Upper lobe of left lung (tissue), 6 donors: Measurements from ENCODE around the gene PSPN. TPM values are rescaled to one million over a fixed set of nuclear protein-coding genes. Genes with fewer than 3 reads are reported as not detected.
A peak's percentile ranks its signal among the peaks of the same experiment; 100 is the strongest.

ENCODE experiments used
- ATAC-seq, 2 donors: fragments of 200-7000 bp; cut with Tn5 transposase; one replicate each; pipeline ENCODE4 v1.9.1; 2022; ENCODE audit warnings: mild to moderate bottlenecking in 2 of 2, moderate library complexity in 2 of 2; ENCODE audit not compliant: low FRiP score in 2 of 2
- DNase-seq, 2 donors: peaks; one replicate each; pipeline ENCODE4 v3.0.0-alpha.2; 2019 to 2020
- H3K27ac ChIP-seq, 4 donors: fragments of 200-600 bp; sonication (generic); one replicate each; pipeline ENCODE4 v1.5.1; 2016 to 2019
- H3K27me3 ChIP-seq, 4 donors: fragments of 200-600 bp; sonication (generic); one replicate each; pipeline ENCODE4 v1.5.1; 2017 to 2019
- H3K36me3 ChIP-seq, 4 donors: fragments of 200-600 bp; sonication (generic); one replicate each; pipeline ENCODE4 v1.5.1; 2016 to 2019
- H3K4me1 ChIP-seq, 4 donors: fragments of 200-600 bp; sonication (generic); one replicate each; pipeline ENCODE4 v1.5.1; 2018 to 2019
- H3K4me3 ChIP-seq, 4 donors: fragments of 200-600 bp; sonication (generic); one replicate each; pipeline ENCODE4 v1.5.1; 2017 to 2019; ENCODE audit warnings: mild to moderate bottlenecking in 2 of 4, moderate library complexity in 1 of 4
- H3K9me3 ChIP-seq, 4 donors: fragments of 200-600 bp; sonication (generic); one replicate each; pipeline ENCODE4 v1.5.1; 2018 to 2019
- EP300 ChIP-seq, 4 donors: sonication (generic); formaldehyde crosslinking; IDR thresholded peaks; one replicate each; pipeline ENCODE4 v1.5.1; 2017; ENCODE audit warnings: antibody characterized with exemption in 4 of 4, control low read depth in 2 of 4
- POLR2A ChIP-seq, 4 donors: fragments of 450-650 bp; IDR thresholded peaks; one replicate each; pipeline ENCODE4 v1.5.1; 2016 to 2017; ENCODE audit warnings: antibody characterized with exemption in 4 of 4, mild to moderate bottlenecking in 2 of 4
- POLR2AphosphoS5 ChIP-seq, 2 donors: sonication (generic); formaldehyde crosslinking; IDR thresholded peaks; one replicate each; pipeline ENCODE4 v1.5.1; 2017; ENCODE audit warnings: antibody characterized with exemption in 2 of 2
- WGBS, 2 donors: methylation state at CpG; one replicate each; pipeline ENCODE4 v1.1.5; 2017 to 2018; 5-methylcytosine and 5-hydroxymethylcytosine counted together
- total RNA-seq, 6 donors: library from RNA; depleted of rRNA in 4 of 6; stranded (reverse); fragments of >200 nt in 4 of 6; gene quantifications; one replicate each; pipeline versions ENCODE4 v1.1.0 to v1.2.1, GENCODE V29; 2016 to 2021
- TF ChIP-seq, protein P1 (sequence below), 6 experiments: fragments of 450-650 bp in 4 of 6; fragments of 200-600 bp in 2 of 6; sonication (generic) in 2 of 6; IDR thresholded peaks; one replicate each; pipeline ENCODE4 v1.5.1; 2016 to 2019; ENCODE audit warnings: antibody characterized with exemption in 6 of 6
- donor health status: DM: no; HTN: no; CAD: no; lungs with moderate emphysema.
- donor health status: DM: no; HTN: yes; CAD: no; lungs with severe emphysema.

PSPN gene
- total RNA-seq, 6 donors from 2014 or later = 1.00 to 2.6 (median 1.5) TPM

DNA sequence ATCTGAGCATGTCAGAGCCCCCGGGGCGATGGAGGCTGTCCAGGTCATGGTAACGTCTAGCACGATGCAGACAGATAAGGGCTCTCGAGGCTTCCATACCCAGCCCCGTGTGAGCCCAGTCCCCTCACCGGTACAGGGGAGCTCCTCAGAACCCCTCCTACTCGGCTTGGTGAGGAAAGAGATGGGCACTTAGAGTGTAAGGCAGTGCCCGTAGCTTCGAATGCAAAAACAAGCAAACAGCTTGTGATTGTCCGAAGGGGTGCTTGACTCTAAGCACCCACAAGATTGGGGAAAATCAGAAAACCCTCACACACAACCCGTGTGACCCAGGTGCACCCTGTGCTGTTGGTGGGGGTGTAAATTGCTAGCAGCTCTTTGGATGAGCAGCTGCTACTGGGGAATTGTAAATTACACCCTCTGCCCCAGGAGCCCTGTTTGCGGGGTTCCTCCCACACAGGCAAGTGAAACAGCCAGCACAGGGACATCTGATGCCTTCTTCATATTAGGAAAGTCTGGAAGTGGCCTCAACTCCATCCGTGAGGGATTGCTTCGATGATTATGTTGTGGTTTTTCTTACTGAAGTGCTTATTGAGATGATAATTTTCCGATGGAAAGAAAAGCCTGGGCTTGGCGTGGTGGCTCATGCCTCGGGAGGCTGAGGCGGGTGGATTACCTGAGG is 918 bp upstream of the PSPN start:
- peaks cover 23 to 50% (median 40%) of the 10 kb centered on the region in 4 donors for H3K36me3 ChIP-seq
- H3K4me3 ChIP-seq = no peak overlapping the region
- DNase-seq = no peak
- TF ChIP-seq EP300 (IDR thresholded peaks at IDR 0.05) (no peak), POLR2AphosphoS5 (IDR thresholded peaks at IDR 0.05) (no peak), POLR2A (IDR thresholded peaks at IDR 0.05) (no peak)
- TF ChIP-seq, protein P1, sequence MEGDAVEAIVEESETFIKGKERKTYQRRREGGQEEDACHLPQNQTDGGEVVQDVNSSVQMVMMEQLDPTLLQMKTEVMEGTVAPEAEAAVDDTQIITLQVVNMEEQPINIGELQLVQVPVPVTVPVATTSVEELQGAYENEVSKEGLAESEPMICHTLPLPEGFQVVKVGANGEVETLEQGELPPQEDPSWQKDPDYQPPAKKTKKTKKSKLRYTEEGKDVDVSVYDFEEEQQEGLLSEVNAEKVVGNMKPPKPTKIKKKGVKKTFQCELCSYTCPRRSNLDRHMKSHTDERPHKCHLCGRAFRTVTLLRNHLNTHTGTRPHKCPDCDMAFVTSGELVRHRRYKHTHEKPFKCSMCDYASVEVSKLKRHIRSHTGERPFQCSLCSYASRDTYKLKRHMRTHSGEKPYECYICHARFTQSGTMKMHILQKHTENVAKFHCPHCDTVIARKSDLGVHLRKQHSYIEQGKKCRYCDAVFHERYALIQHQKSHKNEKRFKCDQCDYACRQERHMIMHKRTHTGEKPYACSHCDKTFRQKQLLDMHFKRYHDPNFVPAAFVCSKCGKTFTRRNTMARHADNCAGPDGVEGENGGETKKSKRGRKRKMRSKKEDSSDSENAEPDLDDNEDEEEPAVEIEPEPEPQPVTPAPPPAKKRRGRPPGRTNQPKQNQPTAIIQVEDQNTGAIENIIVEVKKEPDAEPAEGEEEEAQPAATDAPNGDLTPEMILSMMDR (IDR thresholded peaks at IDR 0.05) = no peak
- H3K4me1 ChIP-seq = peaks cover 9 to 27% (median 12%) of the 10 kb centered on the region in 4 donors
- WGBS, 2 donors = 81% methylated on average over 17 to 19 of the region's 19 CpGs
- ATAC-seq = no peak
- no peak overlapping the region for H3K27ac ChIP-seq
- H3K9me3 ChIP-seq = no peaks in the 10 kb centered on the region
- H3K27me3 ChIP-seq = no peaks in the 10 kb centered on the region

DNA sequence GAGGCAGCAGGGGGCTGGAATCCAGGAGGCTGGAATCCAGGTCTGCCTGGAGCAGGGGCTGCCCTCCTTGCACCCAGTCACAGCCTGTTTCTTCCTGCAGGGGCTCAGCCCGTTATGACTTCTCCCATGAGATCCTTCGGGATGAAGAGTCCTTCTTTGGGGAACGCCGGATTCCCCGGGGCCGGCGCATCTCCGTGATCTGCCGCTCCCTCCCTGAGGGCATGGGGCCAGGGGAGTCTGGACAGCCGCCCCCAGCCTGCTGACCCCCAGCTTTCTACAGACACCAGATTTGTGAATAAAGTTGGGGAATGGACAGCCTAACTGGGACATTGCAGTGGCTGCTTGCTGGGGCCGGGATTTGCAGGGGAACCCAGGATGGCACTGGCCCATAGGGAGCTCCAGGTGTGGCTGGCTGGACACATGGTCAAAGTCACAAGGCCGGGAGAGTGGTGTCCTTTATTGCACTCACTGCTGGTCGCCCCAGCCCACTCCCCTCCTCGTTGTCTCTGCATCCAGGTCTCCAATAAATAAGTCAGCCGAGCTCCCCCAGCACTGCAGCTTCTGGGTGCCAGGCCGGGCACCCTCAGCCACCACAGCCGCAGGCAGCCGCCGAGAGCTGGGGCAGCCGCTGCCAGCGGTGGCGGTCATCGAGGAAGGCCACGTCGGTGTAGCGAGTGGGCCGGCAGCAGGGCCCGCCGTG is 872 bp downstream of the PSPN start:
- WGBS, 2 donors = 89 to 90% methylated on average over 21 to 22 of the region's 29 CpGs
- no peak overlapping the region for H3K27ac ChIP-seq
- no peaks in the 10 kb centered on the region for H3K9me3 ChIP-seq
- H3K36me3 ChIP-seq = peaks cover 5 to 32% (median 22%) of the 10 kb centered on the region in 4 donors
- TF ChIP-seq POLR2A (IDR thresholded peaks at IDR 0.05) = no peak
- TF ChIP-seq, protein P1 (IDR thresholded peaks at IDR 0.05) = no peak
- TF ChIP-seq POLR2AphosphoS5 (IDR thresholded peaks at IDR 0.05) = no peak
- no peak for TF ChIP-seq EP300 (IDR thresholded peaks at IDR 0.05)
- no peaks in the 10 kb centered on the region for H3K27me3 ChIP-seq
- no peak overlapping the region for H3K4me3 ChIP-seq
- peaks cover 9 to 27% (median 12%) of the 10 kb centered on the region in 4 donors for H3K4me1 ChIP-seq
- ATAC-seq = no peak
- DNase-seq = peak in 1 of 2 donors; percentile 78

DNA sequence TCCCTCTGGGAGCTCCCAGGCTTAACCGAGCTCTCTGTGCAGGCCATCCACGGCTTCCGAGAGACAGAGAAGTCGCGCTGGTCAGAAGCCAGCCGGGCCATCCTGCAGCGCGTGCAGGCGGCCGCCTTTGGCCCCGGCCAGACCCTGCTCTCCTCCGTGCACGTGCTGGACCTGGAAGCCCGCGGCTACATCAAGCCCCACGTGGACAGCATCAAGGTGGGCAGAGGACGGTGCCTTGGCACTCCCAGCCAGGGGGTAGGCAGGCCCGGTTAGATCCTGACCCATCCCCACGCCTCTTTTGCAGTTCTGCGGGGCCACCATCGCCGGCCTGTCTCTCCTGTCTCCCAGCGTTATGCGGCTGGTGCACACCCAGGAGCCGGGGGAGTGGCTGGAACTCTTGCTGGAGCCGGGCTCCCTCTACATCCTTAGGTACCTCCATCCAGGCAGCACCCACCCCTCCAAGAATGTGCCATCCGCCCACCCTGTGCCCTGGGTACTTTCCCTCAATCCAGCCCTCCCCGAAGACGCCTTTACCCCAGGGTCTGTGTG is 1.5 kb downstream of the PSPN start:
- peak overlapping the region in 3 of 4 donors; percentile 48 to 99 (median 97) for H3K27ac ChIP-seq
- no peak for ATAC-seq

DNA sequence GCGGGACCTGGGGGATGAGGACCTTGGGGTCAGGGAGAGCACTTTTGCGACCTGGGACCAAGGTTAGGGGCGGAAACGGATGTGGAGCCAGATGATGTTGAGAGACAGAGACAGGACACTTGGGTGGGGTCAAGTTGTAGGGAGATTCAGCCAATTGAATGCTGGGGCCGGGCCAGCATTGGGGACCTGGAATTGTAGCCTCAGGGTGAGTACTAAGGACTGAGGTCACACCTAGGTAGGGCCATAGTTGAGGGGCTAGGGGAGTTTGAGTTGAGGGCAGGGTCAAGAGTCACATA is 2.0 kb downstream of the PSPN start:
- Histone ChIP-seq H3K9me3 (no peaks in the 10 kb centered on the region), H3K4me3 (peak overlapping the region in 3 of 4 donors; percentile 78 to 99 (median 85)), H3K27ac (peak overlapping the region; percentile 48 to 99 (median 95)), H3K36me3 (peaks cover 0 to 26% (median 14%) of the 10 kb centered on the region in 4 donors), H3K27me3 (no peaks in the 10 kb centered on the region), H3K4me1 (peaks cover 9 to 27% (median 12%) of the 10 kb centered on the region in 4 donors)
- DNase-seq (no peak), ATAC-seq (no peak)
- no peak for TF ChIP-seq POLR2A (IDR thresholded peaks at IDR 0.05)
- WGBS, 2 donors = 28 to 31% methylated on average over 5 of the region's 5 CpGs

More for the DNA sequence above, 1.5 kb downstream of the PSPN start:
- Histone ChIP-seq H3K4me3 (peak overlapping the region in 1 of 4 donors; percentile 78), H3K9me3 (no peaks in the 10 kb centered on the region), H3K36me3 (peaks cover 0 to 26% (median 16%) of the 10 kb centered on the region in 4 donors), H3K4me1 (peaks cover 9 to 27% (median 12%) of the 10 kb centered on the region in 4 donors), H3K27me3 (no peaks in the 10 kb centered on the region)
- TF ChIP-seq EP300 (IDR thresholded peaks at IDR 0.05) = no peak
- 85 to 86% methylated on average over 23 to 28 of the region's 29 CpGs for WGBS, 2 donors
- DNase-seq = peak in 1 of 2 donors; percentile 85

DNA sequence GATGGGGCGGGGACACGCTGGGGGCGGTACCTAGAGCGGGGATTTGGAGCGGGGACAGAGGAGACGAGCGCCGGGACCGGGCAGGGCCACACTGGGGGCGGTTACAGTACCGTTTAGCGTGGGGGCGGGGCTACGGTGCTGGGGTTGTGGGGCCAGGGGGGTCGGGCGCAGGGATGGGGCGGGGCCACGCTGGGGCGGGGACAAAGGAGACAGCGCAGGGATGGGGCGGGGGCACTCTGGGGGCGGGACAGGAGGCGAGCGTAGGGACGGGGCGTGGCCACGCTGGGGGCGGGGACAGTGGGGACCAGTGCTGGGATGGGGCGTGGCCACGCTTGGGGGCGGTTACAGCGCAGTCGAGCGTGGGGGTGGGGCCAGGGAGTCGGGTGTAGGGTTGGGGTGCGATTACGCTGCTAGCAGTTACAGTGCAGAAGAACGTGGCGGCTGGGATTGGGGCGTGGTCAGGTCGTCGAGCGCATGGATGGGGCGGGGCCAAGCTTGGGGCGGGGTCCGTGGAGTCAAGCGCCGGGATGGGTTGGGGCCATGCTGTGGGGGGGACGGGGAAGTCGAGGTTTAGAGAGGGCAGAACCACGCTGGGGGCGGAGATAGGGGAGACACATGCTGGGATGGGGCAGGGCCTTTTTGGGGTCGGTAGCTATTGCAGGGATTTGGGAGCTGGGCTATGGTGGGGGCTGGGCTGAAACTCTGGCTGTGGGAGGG is 2.5 kb downstream of the PSPN start:
- peak overlapping the region; percentile 93 to 99 (median 96) for H3K27ac ChIP-seq
- H3K36me3 ChIP-seq = peaks cover 0 to 26% (median 18%) of the 10 kb centered on the region in 4 donors
- peak; percentile 99 to 100 for DNase-seq
- H3K4me1 ChIP-seq = peaks cover 9 to 27% (median 12%) of the 10 kb centered on the region in 4 donors
- peak overlapping the region; percentile 76 to 99 (median 82) for H3K4me3 ChIP-seq
- 1 to 2% methylated on average over 18 to 26 of the region's 53 CpGs for WGBS, 2 donors
- peak; percentile 93 to 96 for ATAC-seq
- H3K27me3 ChIP-seq = no peaks in the 10 kb centered on the region
- TF ChIP-seq POLR2A (IDR thresholded peaks at IDR 0.05) (no peak), EP300 (IDR thresholded peaks at IDR 0.05) (no peak), POLR2AphosphoS5 (IDR thresholded peaks at IDR 0.05) (no peak)
- TF ChIP-seq, protein P1 (IDR thresholded peaks at IDR 0.05) = no peak
- no peaks in the 10 kb centered on the region for H3K9me3 ChIP-seq
